ENCODE measurements around the gene ZNF318.

DNA sequence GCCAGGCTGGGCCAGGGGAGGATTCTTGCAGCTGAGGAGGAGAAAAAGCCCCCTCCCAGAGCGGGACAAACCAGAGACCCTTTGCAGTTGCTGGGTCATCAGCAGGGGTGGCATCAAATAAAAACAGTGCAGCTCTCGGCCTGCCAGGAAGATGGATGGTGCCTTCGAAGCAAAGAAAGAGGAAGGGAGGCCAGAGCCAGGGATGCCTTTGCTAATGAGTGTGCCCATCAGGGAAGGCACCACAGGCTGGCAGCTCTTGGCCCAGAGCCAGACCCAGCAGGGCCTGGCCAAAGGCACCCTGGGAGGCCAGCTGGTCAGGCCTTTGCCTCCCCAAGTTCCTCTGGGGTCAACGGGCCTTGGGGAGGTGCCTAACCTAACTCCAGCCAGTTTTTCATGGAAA is 26.3 kb upstream of the ZNF318 start:
- no peak for TF ChIP-seq CTCF (IDR thresholded peaks at IDR 0.05)
- TF ChIP-seq POLR2A (IDR thresholded peaks at IDR 0.05), result no peak

Data from ovary (tissue), 3 donors.